ENCODE measurements around the gene HOXA10. TPM values are rescaled to one million over a fixed set of nuclear protein-coding genes. Genes with fewer than 3 reads are reported as not detected.

Gene HOXA10
- total RNA-seq, 3 donors from 2014 or later = 2.3 to 21.1 (median 5.2) TPM

DNA sequence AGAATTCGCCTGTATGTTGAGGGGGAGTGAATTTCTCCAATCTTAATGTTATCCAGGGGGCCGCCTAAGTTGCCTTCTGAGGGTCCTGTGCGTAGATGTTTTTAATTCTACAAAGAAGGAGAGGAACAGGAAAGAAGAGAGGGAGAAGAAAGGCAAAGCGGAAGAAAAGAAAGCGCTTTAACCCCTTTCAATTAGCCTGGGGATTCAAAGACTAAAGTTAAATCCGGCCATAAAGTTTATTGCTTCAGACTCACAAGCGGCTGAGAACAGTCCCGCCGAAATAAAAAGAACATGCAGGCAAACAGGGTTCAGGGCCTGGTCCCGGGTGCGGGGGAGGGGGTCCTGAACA is 35.2 kb downstream of the HOXA10 start:
- intact Hi-C loops (cut with DNase I; ENCODE audit: low total_unique reads) = no loop called here
- Histone ChIP-seq H3K27ac (peak overlapping the region; percentile 95 to 96), H3K4me3 (peak overlapping the region; percentile 23 to 80 (median 75))

DNA sequence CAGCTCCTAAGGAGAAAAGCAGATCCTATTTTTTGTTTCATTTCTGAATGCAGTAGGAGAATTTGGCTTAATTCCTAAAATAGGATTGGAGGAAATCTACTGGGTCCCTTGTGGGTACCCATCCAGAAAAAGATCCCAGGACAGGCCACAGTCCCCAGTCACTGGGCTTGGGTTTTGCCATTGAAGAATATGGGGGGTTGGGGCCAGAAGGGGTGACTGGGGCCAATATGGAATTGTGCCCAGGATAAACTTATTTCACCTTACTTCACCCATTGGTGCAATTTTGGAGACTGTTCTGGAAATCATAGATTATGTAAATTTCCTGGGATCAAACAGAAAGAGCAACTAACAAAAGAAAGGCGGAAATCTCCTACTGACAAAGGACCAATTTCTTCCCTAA is 35.6 kb downstream of the HOXA10 start:
- H3K4me1 ChIP-seq = peaks cover 0 to 6% of the 10 kb centered on the region in 2 donors
- no peaks in the 10 kb centered on the region for H3K36me3 ChIP-seq
- H3K4me3 ChIP-seq = peak overlapping the region in 2 of 3 donors; percentile 75 to 80
- H3K27me3 ChIP-seq = no peaks in the 10 kb centered on the region
- H3K9me3 ChIP-seq = no peaks in the 10 kb centered on the region
- TF ChIP-seq POLR2AphosphoS5 (IDR thresholded peaks at IDR 0.05) = no peak
- TF ChIP-seq, protein P1, sequence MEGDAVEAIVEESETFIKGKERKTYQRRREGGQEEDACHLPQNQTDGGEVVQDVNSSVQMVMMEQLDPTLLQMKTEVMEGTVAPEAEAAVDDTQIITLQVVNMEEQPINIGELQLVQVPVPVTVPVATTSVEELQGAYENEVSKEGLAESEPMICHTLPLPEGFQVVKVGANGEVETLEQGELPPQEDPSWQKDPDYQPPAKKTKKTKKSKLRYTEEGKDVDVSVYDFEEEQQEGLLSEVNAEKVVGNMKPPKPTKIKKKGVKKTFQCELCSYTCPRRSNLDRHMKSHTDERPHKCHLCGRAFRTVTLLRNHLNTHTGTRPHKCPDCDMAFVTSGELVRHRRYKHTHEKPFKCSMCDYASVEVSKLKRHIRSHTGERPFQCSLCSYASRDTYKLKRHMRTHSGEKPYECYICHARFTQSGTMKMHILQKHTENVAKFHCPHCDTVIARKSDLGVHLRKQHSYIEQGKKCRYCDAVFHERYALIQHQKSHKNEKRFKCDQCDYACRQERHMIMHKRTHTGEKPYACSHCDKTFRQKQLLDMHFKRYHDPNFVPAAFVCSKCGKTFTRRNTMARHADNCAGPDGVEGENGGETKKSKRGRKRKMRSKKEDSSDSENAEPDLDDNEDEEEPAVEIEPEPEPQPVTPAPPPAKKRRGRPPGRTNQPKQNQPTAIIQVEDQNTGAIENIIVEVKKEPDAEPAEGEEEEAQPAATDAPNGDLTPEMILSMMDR (IDR thresholded peaks at IDR 0.05) = no peak
- TF ChIP-seq POLR2A (IDR thresholded peaks at IDR 0.05) = no peak
- H3K27ac ChIP-seq = peak overlapping the region; percentile 95 to 96
- peak in 1 of 2 donors; percentile 16 for DNase-seq (ENCODE audit: low spot score in 2 of 2)
- intact Hi-C loops (cut with DNase I; ENCODE audit: low total_unique reads) = no loop called here

More for the DNA sequence above, 35.2 kb downstream of the HOXA10 start:
- DNase-seq (ENCODE audit: low spot score in 2 of 2) = peak in 1 of 2 donors; percentile 3
- peaks cover 0 to 3% of the 10 kb centered on the region in 2 donors for H3K27me3 ChIP-seq
- peaks cover 4 to 6% of the 10 kb centered on the region in 2 donors for H3K4me1 ChIP-seq
- no peaks in the 10 kb centered on the region for H3K36me3 ChIP-seq
- TF ChIP-seq POLR2AphosphoS5 (IDR thresholded peaks at IDR 0.05) = no peak
- no peak for TF ChIP-seq POLR2A (IDR thresholded peaks at IDR 0.05)
- TF ChIP-seq, protein P1 (IDR thresholded peaks at IDR 0.05) = no peak
- H3K9me3 ChIP-seq = no peaks in the 10 kb centered on the region

DNA sequence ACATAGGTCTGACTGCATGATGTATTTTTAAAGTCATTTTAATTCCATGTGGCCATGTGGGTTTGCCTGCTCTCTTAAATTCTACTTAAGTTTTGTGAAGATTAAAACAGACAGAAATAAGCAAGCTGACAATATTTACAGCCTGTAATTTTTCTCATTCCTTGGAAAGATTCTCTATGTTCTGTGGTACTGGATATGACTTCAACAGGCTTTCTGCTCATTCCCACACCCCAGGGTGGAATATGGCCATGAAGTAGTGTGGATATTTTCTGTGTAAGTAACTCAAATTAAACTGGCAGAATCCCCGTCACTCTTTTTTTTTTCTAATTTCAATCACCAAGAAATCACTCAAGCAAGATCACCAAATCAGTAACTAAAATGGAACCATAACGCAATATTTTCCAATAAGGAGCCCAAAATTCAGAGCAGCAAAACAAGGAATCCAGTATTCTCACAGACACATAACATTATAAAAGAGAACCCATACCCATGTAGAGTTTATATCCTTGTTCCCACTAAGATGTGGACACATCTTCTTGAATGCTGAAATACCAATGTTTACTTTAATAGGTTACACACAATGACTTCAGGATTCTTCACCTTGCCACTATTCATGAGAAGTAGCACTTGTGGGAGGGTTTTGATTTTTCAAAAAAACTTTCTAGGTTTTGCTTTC is 36.3 kb downstream of the HOXA10 start:
- Histone ChIP-seq H3K4me3 (peak overlapping the region in 2 of 3 donors; percentile 75 to 80), H3K9me3 (no peaks in the 10 kb centered on the region), H3K27me3 (no peaks in the 10 kb centered on the region), H3K4me1 (peaks cover 0 to 6% of the 10 kb centered on the region in 2 donors), H3K27ac (peak overlapping the region; percentile 95 to 96), H3K36me3 (no peaks in the 10 kb centered on the region)
- no peak for TF ChIP-seq POLR2AphosphoS5 (IDR thresholded peaks at IDR 0.05)
- intact Hi-C loops (cut with DNase I; ENCODE audit: low total_unique reads) = no loop called here
- peak in 1 of 2 donors; percentile 10 for DNase-seq (ENCODE audit: low spot score in 2 of 2)

DNA sequence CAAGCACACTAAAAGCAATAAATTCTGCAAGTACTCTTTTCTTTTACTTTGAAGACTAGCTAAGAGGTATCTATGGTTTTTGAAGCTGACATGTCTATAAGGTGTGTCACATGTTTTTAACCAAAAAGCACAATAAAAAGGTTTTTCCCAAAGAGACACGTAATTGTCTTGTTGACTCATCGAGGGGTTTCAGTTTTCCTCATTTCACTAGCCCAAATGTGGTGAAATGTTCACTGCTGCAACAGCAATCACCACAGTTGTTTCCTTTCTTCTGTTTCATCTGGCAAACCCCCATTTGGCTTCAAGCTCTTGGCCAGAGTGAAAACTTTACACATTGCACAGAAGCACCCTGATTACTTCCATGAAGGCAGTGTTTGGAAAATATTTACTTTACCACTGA is 39.7 kb downstream of the HOXA10 start:
- Histone ChIP-seq H3K4me3 (peak overlapping the region in 1 of 3 donors; percentile 22), H3K36me3 (no peaks in the 10 kb centered on the region), H3K4me1 (peaks cover 5 to 6% of the 10 kb centered on the region in 2 donors), H3K27ac (peak overlapping the region; percentile 82 to 96), H3K9me3 (no peaks in the 10 kb centered on the region), H3K27me3 (no peaks in the 10 kb centered on the region)
- TF ChIP-seq POLR2AphosphoS5 (IDR thresholded peaks at IDR 0.05) = peak in 2 of 3 donors; percentile 10 to 23
- TF ChIP-seq, protein P1 (IDR thresholded peaks at IDR 0.05) = no peak
- intact Hi-C loops (cut with DNase I; ENCODE audit: low total_unique reads) = loop anchor here (5.0 kb wide), 1 partner anchor 1032 kb away; no protein-coding TSS in a partner anchor
- peak in 1 of 2 donors; percentile 41 for DNase-seq (ENCODE audit: low spot score in 2 of 2)

DNA sequence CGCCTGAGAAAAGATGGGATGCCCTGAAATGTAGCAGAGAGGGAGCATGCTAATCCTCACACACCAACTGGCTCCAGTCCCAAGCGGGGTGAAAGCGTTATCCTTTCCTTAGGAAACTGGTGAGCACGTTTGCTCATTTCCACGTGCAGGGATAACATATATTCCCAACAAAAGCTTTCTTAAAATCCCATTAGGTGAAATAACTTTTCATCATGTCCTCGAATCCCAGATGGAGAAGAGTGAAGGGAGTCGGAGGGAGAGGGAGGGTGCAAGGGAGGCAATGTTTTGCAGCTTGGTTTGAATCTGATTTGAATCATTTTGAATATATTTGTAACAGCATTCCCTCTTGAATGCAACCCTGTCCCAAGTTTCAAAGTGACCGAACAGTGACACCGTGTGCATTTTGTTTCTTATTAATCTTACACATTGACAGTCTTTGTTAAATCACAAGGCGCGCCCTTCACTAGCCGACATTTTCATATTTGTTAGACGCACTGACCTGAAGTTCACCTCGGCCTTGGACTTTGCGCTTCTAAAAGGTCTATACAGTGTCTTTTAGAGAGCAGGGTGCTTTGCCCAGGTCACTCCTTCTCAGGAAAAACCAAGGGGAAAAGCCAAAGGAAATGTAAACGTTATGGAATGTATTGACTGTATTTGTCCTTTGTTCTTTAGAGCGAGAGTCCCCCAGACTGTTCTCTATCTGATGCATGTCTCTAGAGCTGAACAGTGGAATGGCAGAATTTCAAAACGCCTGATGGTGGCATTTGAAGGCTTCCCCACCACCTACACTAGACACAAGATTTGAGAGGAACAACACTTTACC is 40.5 kb downstream of the HOXA10 start:
- intact Hi-C loops (cut with DNase I; ENCODE audit: low total_unique reads) = loop anchor here (5.0 kb wide), 1 partner anchor 1031 kb away; no protein-coding TSS in a partner anchor
- Histone ChIP-seq H3K4me1 (peaks cover 5 to 6% of the 10 kb centered on the region in 2 donors), H3K4me3 (peak overlapping the region in 1 of 3 donors; percentile 22), H3K27me3 (no peaks in the 10 kb centered on the region), H3K36me3 (no peaks in the 10 kb centered on the region), H3K9me3 (no peaks in the 10 kb centered on the region), H3K27ac (peak overlapping the region; percentile 82 to 96)
- peak in 1 of 2 donors; percentile 17 for DNase-seq (ENCODE audit: low spot score in 2 of 2)
- TF ChIP-seq POLR2A (IDR thresholded peaks at IDR 0.05) = no peak
- TF ChIP-seq, protein P1 (IDR thresholded peaks at IDR 0.05) = no peak
- TF ChIP-seq POLR2AphosphoS5 (IDR thresholded peaks at IDR 0.05) = no peak

Data from breast epithelium (tissue), 4 donors.